NCI-H1092 (cell line): ENCODE data around the gene LRRC30.
"Not testable (repeated sequence)": the region's sequence is repeated elsewhere in the genome, so short reads cannot be mapped to it uniquely, and the experiment has no call there.

Experiments used
- DNase-seq: peaks from one replicate; lab custom pipeline; 2025; lab: John Stamatoyannopoulos, UW

Gene LRRC30

DNA sequence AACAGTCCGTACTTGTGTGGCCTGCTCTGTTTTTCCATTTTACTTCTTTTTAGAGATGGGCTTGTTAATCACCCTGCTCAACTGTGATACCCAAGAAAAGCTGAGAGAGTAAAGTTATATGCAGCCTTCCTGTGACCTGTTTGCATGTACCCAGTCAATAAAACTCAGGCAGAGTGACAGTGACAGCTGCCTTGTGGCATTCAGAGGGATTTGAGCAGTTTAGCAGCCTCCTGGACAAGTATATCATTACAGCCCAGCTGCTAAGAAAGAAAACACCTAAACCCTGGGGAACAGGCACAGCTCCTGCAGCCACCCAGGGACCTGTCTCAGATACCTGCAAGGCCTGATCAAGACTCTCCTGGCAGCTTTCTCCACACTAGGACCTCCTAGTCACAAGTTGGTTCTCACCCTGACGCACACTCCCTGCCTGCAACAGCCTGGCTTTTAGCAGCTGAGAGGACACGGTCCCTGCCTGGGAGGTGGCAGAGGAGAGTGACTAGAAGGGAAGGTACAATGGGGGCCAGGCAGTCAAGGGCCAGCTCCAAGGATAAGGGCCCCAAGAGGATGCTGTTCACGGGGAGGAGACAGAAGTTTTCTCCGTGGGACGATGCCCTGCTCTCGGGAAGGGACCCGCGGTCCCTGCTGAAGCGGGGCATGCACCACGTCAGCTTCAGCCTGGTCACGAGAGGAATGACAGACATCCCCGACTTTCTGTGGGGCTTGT, at the start of gene LRRC30:
TSS of gene LRRC30 (plus strand) at position 464 of the 724 bp plus-strand sequence. CDS start at position 514, 50 bp downstream.
- no peak for DNase-seq

DNA sequence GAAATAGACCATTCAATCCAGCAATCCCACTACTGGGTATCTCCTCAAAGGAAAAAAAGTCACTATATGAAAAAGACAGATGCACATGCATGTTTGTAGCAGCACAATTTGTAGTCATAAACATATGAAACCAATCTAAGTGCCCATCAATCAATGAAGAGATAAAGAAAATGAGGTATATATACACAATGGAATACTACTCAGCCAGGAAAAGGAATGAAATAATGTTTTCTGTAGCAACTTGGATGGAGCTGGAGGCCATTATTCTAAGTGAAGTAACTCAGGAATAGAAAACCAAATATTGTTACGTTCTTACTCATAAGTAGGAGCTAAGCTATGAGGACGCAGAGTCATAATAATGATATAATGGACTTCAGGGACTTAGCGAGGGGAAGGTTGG, 45.2 kb upstream of the LRRC30 start:
- DNase-seq: no peak

- no peak for DNase-seq
These were observed 40.2 kb upstream of the LRRC30 start for GRCh38 chr18:7190547-7191156.

DNA sequence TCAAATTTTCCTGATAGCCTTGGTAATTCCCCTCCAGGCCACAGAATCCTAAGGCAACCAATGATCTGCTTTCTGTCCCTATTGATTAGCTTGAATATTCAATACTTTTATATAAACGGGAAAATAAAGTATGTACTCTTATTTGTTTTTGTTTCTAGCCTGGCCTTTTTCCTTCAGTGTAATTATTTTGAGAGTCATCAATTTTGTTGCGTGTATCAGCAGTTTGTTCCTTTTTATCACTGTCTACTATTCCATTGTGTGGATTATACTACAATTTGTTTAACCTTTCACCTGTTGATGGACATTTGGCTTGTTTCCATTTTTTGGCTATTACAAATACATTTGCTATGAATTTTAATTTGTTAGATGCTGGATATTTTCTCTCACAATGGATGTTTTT, 39.2 kb upstream of the LRRC30 start:
- no peak for DNase-seq

DNA sequence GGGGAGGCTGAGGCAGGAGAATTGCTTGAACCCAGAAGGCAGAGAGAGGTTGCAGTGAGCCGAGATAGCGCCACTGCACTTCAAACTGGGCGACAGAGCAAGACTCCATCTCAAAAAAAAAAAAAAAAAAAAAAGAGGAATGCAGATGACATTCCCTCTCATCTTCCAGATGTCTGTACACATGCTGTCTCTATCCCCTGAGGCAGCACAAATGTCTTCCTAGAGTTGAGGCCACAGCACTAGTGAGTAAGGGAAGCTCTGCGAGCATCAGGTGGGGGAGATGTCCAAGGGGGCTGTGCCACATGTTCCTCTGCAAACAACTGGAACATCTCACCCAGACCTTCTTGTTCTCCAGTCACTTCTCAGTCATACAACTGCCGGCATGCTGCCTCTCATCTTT, 35.6 kb upstream of the LRRC30 start:
- DNase-seq: no peak

DNA sequence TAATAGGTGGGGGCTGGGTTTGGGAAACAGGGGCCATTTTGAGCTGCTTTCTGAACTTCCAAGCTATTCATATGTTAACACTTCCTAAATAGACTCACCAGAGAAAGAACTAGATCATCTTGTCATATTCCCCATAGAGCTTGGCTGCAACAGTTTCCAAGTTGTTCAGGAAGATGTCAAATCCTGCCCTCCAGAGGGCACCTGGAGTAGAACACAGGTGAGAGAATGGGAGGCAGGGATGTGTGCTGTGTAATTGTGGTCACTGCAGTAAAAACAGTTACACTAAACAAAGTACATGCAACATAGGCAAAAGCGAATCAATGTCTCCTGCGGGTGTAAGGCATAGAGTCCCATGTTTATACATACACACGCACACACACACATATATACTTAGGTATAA, 34.5 kb upstream of the LRRC30 start:
- no peak for DNase-seq

GRCh38 chr18:7197854-7198253, 33.0 kb upstream of the LRRC30 start:
- DNase-seq: no peak

- no peak for DNase-seq
These were observed 32.6 kb upstream of the LRRC30 start for GRCh38 chr18:7198326-7198725.

DNA sequence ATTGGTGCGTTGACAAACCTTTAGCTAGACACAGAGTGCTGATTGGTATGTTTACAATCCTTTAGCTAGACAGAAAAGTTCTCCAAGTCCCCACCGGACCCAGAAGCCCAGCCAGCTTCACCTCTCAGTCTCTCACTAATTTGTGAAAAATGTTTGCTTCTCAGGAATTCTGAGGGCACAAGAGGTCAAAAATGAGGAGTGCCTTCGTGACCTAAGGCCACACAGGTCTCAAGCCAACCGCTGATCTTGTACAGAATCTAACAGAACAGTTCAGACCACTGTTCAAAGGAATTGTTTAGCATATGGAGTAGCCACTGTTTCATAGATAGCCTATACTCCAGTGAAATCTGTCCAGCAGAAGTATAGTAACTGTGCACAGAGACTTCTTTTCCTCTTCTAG, 29.8 kb upstream of the LRRC30 start:
- DNase-seq: no peak

- DNase-seq: peak; percentile 24
These were observed 28.7 kb upstream of the LRRC30 start for GRCh38 chr18:7202169-7202568.

DNA sequence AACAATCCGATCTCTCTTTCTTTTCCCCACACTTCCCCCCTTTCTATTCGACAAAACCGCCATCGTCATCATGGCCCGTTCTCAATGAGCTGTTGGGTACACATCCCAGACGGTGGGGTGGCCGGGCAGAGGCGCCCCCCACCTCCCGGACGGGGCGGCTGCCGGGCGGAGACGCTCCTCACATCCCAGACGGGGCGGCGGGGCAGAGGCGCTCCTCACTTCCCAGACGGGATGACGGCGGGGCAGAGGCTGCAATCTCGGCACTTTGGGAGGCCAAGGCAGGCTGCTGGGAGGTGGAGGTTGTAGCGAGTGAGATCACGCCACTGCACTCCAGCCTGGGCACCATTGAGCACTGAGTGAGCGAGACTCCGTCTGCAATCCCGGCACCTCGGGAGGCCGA, 27.3 kb upstream of the LRRC30 start:
- DNase-seq: not testable (repeated sequence)

GRCh38 chr18:7205346-7205745, 25.5 kb upstream of the LRRC30 start:
- DNase-seq: no peak

DNA sequence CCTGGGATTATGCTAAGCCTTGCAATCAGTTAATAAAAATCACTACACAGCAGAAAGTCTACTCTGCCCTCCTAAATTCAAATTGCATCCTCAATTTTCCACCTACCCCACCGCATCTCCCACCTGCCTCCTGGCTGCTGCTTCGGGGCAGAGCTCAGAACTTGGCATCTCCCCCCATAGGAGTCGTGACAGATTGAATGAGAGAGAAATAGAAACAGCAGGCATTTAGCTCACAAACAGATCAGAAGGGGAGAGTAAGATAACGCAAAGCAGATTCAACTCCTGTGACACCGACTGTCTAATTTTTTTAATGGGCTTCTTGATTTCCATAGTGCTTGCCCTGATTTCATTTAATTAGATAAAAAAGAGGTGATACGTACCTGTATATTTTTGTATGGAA, 24.7 kb upstream of the LRRC30 start:
- no peak for DNase-seq

DNA sequence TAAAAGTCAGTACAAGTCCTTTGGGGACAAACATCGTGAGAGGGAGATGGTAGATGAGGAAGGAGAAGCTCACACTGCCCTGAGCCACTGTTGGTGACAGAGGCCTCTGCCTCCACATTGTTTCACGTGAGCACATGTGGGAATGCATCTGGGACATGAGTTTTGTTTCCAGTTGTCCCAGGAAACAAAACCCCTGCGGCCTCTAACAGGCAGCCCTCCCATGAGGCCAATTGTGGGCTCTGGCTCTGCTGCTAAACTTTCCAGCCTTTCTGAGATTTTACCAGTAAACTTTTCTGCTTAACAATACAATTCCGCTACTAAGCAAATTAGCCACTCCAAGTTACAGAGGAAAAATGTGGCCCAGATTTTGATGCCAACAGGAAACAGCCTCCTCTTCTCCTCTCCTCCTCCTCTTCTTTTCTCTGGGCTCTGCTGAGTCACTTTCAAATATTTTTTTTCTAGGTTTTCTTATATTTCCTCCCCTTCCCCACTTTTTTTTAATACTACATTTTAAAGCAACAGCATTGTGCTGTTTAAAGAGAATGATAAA, 23.4 kb upstream of the LRRC30 start:
- no peak for DNase-seq

- peak; percentile 15 for DNase-seq
These were observed 9.3 kb upstream of the LRRC30 start for GRCh38 chr18:7221424-7222155.

DNA sequence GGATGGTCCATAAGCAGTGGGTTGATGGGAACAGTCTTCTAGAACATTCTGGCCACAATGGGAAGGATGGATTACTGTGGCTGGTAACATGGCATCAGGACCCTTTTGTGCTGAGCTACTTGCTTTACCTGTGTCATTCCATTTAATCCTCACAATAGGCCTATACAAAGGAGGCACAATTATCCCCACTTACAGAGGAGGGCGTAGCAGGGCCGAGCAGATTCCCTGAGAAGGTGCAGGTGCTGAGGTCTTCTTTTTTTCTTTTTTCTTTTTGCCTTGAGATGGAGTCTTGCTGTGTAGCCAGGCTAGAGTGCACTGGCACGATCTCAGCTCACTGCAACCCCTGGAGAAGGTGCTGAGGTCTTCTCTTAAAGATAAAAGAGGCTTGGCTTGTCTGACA, 6.7 kb upstream of the LRRC30 start:
- no peak for DNase-seq

- DNase-seq: no peak
These were observed 1.3 kb downstream of the LRRC30 start for GRCh38 chr18:7232218-7232617.

DNA sequence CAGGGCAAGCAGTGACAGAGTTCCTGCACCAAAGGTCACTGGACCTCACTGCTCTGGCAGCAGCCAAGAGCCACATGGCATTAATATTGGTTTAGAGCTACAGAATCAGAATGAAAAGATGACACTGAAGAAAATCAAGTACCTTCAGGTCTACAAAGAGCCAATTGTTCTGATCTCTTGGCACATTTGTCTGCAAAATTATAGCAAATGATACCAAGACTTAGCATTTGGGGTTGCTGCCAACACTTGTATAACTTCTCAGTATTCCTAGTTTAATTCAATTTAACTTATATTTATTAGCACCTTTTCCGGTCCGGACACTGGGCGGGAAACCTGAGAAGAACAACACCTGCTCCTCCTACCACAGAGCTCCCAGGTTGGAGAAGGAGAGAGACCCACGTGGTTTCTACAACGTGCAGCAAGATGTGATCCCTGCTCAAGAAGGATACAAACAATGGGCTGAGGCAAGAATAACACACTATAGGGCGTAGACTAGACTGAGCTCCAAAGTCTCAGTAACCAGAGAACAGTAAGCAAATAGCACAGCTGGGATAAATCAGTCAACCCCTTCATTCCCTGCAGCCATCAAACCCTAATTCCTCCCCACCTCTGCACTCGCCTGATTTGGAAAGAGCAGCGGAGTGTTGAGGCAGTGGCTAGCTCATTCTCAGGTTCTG, 2.4 kb downstream of the LRRC30 start:
- no peak for DNase-seq

DNA sequence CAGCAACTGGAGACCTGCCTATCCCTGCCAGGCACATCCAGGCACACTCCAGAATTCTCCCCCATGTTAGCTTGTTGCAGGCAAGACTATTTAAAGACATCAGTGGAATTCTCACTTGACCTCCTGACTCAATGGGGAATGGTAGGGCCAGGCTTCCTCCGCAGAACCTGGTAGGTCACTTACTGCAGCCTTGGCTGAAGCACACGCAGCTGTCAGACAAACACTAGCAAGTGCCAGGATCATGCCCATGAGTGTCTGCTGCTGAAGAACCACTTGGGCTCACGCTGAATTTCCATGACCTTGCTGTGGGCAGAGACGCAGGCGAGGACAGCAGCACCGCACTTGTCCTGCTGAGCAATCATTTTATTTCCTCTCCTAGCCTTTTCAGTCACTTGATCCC, 3.2 kb downstream of the LRRC30 start:
- DNase-seq: no peak

GRCh38 chr18:7234956-7235355, 4.1 kb downstream of the LRRC30 start:
- DNase-seq: no peak

DNA sequence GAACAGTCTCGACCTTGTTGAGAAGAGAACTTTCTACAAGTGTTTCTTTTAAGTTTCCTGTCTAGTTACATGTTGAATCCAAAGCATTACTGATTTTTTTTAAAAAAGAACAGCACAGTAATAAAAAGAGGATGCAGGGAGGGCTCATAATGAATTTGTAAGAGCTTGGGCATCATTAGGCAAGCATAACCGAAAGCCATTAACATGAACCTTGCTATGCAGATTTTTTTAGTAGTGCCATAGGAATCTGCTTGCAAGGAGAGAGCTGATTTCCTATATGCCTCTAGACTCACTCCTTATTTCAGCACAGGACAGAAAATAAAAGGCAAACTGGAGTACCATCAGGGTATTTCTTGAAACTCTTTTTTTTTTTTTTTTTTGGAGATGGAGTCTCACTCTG, 5.2 kb downstream of the LRRC30 start:
- no peak for DNase-seq

GRCh38 chr18:7236933-7237332, 6.0 kb downstream of the LRRC30 start:
- DNase-seq: no peak
